Esophagus squamous epithelium (tissue), 4 donors: ENCODE measurements around the gene CHRNB1.

ENCODE experiments used
- CTCF ChIP-seq, 6 experiments: fragments of 450-650 bp in 4 of 6; fragments of 200-600 bp in 2 of 6; sonication (generic) in 2 of 6; IDR thresholded peaks; one replicate each; pipeline ENCODE4 v1.5.1; 2016 to 2019; ENCODE audit warnings: antibody characterized with exemption in 6 of 6, mild to moderate bottlenecking in 4 of 6, moderate library complexity in 4 of 6
- POLR2A ChIP-seq, 4 donors: fragments of 450-650 bp; IDR thresholded peaks; one replicate each; pipeline ENCODE4 v1.6.1; 2017; ENCODE audit warnings: antibody characterized with exemption in 4 of 4, mild to moderate bottlenecking in 4 of 4, moderate library complexity in 3 of 4

GRCh38 chr17:7483255-7484066 is 38.6 kb downstream of the CHRNB1 start:
- no peak for TF ChIP-seq CTCF (IDR thresholded peaks at IDR 0.05)
- peak in 2 of 4 donors; percentile 4 to 57 for TF ChIP-seq POLR2A (IDR thresholded peaks at IDR 0.05)
